Stimulated activated naive B cell treated with anti-CD40 and anti-IgM and Interleukin-4, amounts not matched to agents 10 μg/mL and 1 μg/mL and 100 μg/mL, for 72 hours (primary cell): ENCODE data around the gene EXD3.

Experiments used
- ATAC-seq, 2 donors: fragments of 150-1000 bp; cut with Tn5 transposase; replicated peaks; 2 replicates each; pipeline ENCODE4 v1.10.0; 2021; ENCODE audit warnings: moderate library complexity in 1 of 2
- DNase-seq: peaks from one replicate; pipeline ENCODE4 v3.0.0; 2021
- H3K27ac Mint-ChIP-seq: one replicate; pipeline ENCODE4 v1.8.0; 2022; ENCODE audit warnings: mild to moderate bottlenecking, mixed read lengths
- H3K27me3 Mint-ChIP-seq, 2 donors: one replicate each; pipeline ENCODE4 v1.8.0; 2022; ENCODE audit warnings: mixed read lengths in 2 of 2
- H3K36me3 Mint-ChIP-seq, 2 donors: one replicate each; pipeline ENCODE4 v1.8.0; 2022; ENCODE audit warnings: mixed read lengths in 2 of 2, mild to moderate bottlenecking in 1 of 2
- H3K4me1 Mint-ChIP-seq, 2 donors: one replicate each; pipeline ENCODE4 v1.8.0; 2022; ENCODE audit warnings: mixed read lengths in 2 of 2, mild to moderate bottlenecking in 1 of 2
- H3K4me3 Mint-ChIP-seq, 2 donors: one replicate each; pipeline ENCODE4 v1.8.0; 2022; ENCODE audit warnings: mild to moderate bottlenecking in 2 of 2, mixed read lengths in 2 of 2, moderate library complexity in 1 of 2
- H3K9me3 Mint-ChIP-seq, 2 donors: one replicate each; pipeline ENCODE4 v1.8.0; 2022; ENCODE audit warnings: mixed read lengths in 2 of 2, mild to moderate bottlenecking in 1 of 2

The EXD3 gene

DNA sequence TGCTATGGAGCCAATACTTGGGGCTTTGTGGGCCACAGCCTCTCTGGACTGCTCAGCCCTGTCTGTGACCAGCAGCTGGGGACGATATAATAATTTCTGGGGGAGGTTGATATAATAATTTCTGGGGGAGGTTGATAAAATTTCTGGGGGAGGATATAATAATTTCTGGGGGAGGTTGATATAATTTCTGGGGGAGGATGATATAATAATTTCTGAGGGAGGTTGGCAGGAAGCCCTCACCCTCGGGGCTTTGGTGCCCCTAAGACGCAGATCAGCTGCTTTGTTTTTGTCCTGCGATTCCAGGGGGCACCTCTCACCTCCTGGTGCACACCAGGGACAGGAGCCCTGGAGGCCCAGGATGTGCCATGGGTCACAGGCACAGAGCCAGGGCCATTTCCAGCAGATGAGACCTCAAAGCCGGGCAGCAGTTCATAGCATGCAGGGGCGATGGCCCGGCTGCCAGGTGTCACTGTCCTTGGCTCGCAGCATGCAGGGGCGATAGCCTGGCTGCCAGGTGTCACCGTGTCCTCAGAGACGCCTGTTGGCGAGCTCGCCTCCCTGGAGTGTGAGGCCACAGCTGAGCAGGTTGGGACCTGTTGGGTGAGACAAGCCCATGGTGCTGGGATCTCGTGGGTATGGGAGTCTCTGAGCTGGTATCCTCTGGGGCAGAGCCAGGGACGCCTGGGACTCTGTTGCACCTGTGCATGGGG lies 149.2 kb downstream of the EXD3 start:
- DNase-seq (no peak), ATAC-seq (no peak)
- peaks cover 27 to 40% of the 10 kb centered on the region in 2 donors for H3K36me3 Mint-ChIP-seq
- H3K27me3 Mint-ChIP-seq: no peaks in the 10 kb centered on the region
- H3K9me3 Mint-ChIP-seq: no peaks in the 10 kb centered on the region
- H3K4me3 Mint-ChIP-seq: no peak overlapping the region
- peaks cover 33 to 49% of the 10 kb centered on the region in 2 donors for H3K4me1 Mint-ChIP-seq
- H3K27ac Mint-ChIP-seq: no peak overlapping the region

DNA sequence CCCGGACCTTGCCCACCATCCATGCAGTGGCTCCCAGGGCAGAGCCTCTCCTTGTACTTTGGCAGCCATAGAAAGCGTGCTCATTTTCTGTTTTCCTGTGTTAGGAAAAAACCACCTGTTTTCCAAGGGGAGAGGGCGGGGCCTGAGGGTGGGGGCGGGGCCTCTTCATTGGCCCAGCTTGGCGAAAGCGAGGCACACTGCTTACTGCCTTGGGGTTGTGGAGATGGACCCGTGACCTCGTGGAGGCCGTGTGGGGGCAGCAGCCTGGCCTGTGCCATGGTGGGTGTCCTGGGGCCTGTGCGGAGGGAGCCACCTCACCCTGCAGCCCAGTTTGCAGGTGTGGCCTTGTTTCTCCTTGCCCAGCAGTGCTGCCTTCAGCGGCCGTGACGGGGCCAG lies 149.9 kb downstream of the EXD3 start:
- no peak overlapping the region for H3K4me3 Mint-ChIP-seq
- no peak overlapping the region for H3K27ac Mint-ChIP-seq
- H3K36me3 Mint-ChIP-seq: peaks cover 34 to 46% of the 10 kb centered on the region in 2 donors
- ATAC-seq: no peak
- DNase-seq: no peak
- peaks cover 38 to 56% of the 10 kb centered on the region in 2 donors for H3K4me1 Mint-ChIP-seq
- no peaks in the 10 kb centered on the region for H3K9me3 Mint-ChIP-seq
- H3K27me3 Mint-ChIP-seq: no peaks in the 10 kb centered on the region

DNA sequence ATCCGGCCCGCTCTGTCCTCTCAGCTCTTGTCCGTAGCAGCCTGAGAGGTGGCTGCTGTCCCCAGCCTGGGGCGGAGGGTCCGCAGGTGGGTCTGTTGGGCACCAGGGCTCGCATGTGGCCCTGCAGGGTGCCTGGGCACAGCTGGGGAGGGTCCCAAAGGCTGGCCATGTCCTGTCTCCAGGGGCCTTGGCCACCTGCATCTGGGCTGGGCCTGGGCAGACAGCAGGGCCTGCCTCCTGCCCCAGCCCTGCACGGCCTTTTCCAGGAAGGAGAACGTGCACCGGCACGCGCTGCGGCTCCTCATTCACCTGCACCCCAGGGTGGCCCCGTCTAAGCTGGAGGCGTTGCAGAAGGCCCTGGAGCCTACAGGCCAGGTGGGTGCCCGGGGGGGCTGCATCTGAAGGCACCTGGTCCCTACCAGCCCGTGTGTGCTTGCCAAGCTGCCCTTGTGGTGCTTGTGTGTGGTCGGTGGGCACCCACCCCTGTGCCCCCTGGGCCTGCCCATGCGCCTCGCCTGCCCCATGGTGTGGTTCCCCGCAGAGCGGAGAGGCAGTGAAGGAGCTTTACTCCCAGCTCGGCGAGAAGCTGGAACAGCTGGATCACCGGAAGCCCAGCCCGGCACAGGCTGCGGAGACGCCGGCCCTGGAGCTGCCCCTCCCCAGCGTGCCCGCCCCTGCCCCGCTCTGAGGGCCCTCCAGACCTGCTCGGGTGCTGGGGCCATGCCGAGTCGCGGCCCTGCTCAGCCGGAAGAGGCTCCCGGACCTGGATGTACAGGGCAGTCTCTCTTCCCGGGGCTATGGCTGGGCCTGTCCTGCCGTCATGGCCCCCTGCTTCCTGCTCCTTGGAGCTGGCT lies 150.5 kb downstream of the EXD3 start:
- DNase-seq (no peak), ATAC-seq (no peak)
- Mint-ChIP-seq H3K9me3 (no peaks in the 10 kb centered on the region), H3K4me1 (peaks cover 44 to 62% of the 10 kb centered on the region in 2 donors), H3K27ac (no peak overlapping the region), H3K4me3 (no peak overlapping the region), H3K27me3 (no peaks in the 10 kb centered on the region), H3K36me3 (peaks cover 40 to 53% of the 10 kb centered on the region in 2 donors)

GRCh38 chr9:137271696-137272076 lies 151.3 kb downstream of the EXD3 start:
- no peak overlapping the region for H3K4me3 Mint-ChIP-seq
- H3K9me3 Mint-ChIP-seq: no peaks in the 10 kb centered on the region
- ATAC-seq: no peak
- H3K4me1 Mint-ChIP-seq: peaks cover 40 to 60% of the 10 kb centered on the region in 2 donors
- no peaks in the 10 kb centered on the region for H3K27me3 Mint-ChIP-seq
- no peak overlapping the region for H3K27ac Mint-ChIP-seq
- H3K36me3 Mint-ChIP-seq: peaks cover 44 to 58% of the 10 kb centered on the region in 2 donors
- no peak for DNase-seq

DNA sequence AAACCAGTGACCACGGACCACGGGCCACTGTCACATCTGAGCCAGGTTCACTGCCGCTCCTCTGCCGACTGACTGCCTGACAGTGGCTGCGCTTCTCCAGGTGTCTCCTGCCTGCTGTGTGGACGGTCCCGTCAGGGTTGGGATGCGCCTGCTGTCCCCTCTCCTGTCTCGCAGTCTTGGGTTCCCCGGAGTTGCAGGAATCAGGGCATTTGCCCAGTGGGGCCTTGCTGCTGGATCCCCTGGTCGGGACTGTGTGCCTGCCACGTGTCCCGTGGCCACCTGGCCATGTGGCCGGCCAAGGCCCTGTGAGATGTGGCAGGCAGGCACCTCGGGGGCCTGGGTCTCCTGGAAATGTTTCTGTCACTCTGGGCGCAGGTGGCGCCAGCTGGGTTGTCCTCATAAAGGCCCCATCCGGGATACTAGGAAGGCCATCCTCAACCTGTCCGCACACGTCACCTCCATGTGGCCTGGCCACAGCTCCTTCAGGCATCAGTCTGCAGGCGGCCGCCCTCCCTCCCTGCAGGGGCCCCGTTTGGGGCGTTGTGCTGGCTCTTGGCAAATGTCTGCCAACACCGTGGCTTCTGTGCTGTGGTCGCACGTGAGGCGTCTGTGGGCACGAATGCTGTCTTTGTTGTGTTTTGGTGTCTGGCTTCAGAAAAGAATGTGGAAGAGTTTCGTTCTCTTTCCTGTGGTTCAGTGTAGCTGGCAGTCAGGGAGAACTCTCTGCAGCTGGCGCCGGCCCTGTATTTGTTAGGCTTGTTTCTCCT lies 151.8 kb downstream of the EXD3 start:
- Mint-ChIP-seq H3K4me1 (peaks cover 37 to 54% of the 10 kb centered on the region in 2 donors), H3K4me3 (no peak overlapping the region), H3K36me3 (peaks cover 44 to 61% of the 10 kb centered on the region in 2 donors), H3K27me3 (no peaks in the 10 kb centered on the region), H3K9me3 (no peaks in the 10 kb centered on the region), H3K27ac (peak overlapping the region; percentile 31)
- DNase-seq: no peak
- ATAC-seq: no peak

DNA sequence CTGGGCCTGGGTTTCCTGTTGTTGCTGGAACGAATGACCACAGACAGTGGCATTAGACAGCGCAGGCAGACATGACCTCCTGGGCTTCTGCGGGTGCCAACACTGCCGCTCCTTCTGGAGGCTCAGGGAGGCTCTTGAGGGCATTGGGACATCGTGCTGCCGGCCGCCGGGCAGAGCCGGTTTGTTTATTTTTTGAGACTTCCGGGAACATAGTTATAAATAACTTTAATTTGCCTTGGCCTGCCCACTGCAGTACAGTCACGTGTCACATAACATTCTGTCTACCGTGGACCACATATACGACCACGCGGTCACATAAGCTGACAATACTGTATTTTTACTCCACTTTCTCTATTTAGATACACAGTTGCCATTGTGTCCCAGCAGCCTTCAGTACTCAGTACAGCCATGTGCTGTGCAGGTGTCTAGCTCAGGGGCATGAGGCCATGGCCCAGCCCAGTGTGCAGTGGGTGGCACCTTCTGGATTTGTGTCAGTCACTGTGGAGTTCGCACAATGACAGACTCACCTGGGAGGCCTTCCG lies 153.7 kb downstream of the EXD3 start:
- H3K4me1 Mint-ChIP-seq: peaks cover 22 to 36% of the 10 kb centered on the region in 2 donors
- peaks cover 40 to 60% of the 10 kb centered on the region in 2 donors for H3K36me3 Mint-ChIP-seq
- H3K9me3 Mint-ChIP-seq: no peaks in the 10 kb centered on the region
- H3K4me3 Mint-ChIP-seq: no peak overlapping the region
- ATAC-seq: no peak
- peak overlapping the region; percentile 26 for H3K27ac Mint-ChIP-seq
- H3K27me3 Mint-ChIP-seq: no peaks in the 10 kb centered on the region
- DNase-seq: no peak

- H3K9me3 Mint-ChIP-seq: no peaks in the 10 kb centered on the region
- peaks cover 44 to 60% of the 10 kb centered on the region in 2 donors for H3K36me3 Mint-ChIP-seq
- ATAC-seq (no peak), DNase-seq (no peak)
- no peaks in the 10 kb centered on the region for H3K27me3 Mint-ChIP-seq
- peak overlapping the region; percentile 70 for H3K27ac Mint-ChIP-seq
- peak overlapping the region; percentile 1 to 15 for H3K4me3 Mint-ChIP-seq
- H3K4me1 Mint-ChIP-seq: peaks cover 21 to 34% of the 10 kb centered on the region in 2 donors
These were observed 154.3 kb downstream of the EXD3 start for GRCh38 chr9:137268538-137269201.

DNA sequence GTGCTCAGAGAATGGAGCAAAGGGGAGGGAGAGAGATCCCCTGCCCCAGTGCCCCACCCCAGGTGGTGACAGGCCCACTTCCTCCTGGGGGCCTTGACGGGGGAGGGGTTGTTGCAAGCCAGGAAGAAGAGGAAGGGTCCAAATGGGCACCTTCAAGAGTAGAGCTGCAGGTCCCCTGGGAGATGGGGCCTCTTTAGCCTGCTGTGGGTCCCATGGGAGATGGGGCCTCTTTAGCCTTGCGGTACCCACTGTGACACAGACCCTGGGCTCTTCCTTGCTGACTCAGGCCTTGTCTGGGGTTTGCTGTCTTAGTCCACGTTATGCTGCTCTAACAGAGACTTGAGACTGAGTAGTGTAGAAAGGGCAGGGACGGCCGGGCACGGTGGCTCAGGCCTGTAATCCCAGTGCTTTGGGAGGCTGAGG lies 155.0 kb downstream of the EXD3 start:
- H3K27ac Mint-ChIP-seq: peak overlapping the region; percentile 71
- ATAC-seq (peak; percentile 92 to 95), DNase-seq (peak; percentile 70)
- peak overlapping the region; percentile 19 to 49 for H3K4me3 Mint-ChIP-seq
- H3K9me3 Mint-ChIP-seq: no peaks in the 10 kb centered on the region
- H3K36me3 Mint-ChIP-seq: peaks cover 44 to 55% of the 10 kb centered on the region in 2 donors
- no peaks in the 10 kb centered on the region for H3K27me3 Mint-ChIP-seq
- peaks cover 21 to 38% of the 10 kb centered on the region in 2 donors for H3K4me1 Mint-ChIP-seq

DNA sequence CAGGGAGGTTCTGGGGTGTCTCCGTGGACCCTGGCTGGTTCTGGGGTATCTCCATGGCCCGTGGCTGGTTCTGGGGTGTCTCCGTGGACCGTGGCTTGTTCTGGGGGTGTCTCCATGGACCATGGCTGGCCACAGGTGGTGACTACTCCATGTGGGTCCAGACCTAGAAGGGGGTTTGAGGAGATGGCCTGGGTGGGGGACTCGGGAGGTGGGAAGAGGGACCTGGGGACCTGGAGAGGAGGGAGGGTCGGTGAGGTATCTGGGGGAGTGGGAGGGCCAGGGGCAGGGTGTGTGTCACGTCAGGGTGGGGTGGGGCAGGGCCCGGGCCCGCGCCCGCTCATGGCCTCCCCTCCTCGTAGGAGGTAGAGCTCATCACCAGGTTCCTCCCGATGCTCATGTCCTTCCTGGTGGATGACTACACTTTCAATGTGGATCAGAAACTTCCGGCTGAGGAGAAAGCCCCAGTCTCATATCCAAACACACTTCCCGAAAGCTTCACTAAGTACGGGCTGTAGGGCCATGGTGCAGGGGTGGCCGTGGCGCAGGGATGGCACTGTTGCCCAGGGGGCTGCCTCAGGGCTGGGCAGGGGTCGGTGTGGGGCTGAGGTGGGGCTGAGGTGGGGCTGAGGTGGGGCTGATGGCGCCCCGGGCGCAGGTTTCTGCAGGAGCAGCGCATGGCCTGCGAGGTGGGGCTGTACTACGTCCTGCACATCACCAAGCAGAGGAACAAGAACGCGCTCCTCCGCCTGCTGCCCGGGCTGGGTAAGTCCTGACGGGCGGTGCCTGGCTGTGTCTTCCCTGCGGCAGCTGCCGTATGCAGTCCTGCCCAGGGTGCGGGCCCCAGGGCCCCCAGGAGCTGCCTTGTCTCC lies 156.1 kb downstream of the EXD3 start:
- no peak overlapping the region for H3K4me3 Mint-ChIP-seq
- ATAC-seq (no peak), DNase-seq (no peak)
- H3K27me3 Mint-ChIP-seq: no peaks in the 10 kb centered on the region
- no peaks in the 10 kb centered on the region for H3K9me3 Mint-ChIP-seq
- H3K27ac Mint-ChIP-seq: no peak overlapping the region
- H3K36me3 Mint-ChIP-seq: peaks cover 45 to 55% of the 10 kb centered on the region in 2 donors
- H3K4me1 Mint-ChIP-seq: peaks cover 22 to 41% of the 10 kb centered on the region in 2 donors

DNA sequence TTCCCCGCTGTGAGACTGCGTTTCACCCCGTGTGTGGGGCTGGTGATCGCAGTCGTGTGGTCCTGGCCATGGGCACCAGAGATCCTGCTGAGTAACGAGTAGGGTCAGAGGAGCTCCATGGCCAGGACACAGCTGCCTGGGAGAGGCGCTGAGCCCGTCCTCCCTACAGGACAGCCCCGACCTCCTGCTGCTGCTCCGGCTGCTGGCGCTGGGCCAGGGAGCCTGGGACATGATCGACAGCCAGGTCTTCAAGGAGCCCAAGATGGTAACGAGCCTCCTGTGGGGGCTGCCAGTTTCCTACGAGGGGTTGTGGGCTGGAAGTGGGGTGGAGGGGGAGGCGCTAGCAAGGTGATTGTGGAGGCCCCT lies 156.8 kb downstream of the EXD3 start:
- ATAC-seq (no peak), DNase-seq (no peak)
- Mint-ChIP-seq H3K36me3 (peaks cover 46 to 57% of the 10 kb centered on the region in 2 donors), H3K9me3 (no peaks in the 10 kb centered on the region), H3K27ac (no peak overlapping the region), H3K27me3 (no peaks in the 10 kb centered on the region), H3K4me3 (no peak overlapping the region), H3K4me1 (peaks cover 21 to 41% of the 10 kb centered on the region in 2 donors)

GRCh38 chr9:137265496-137266161 lies 157.3 kb downstream of the EXD3 start:
- peaks cover 43 to 53% of the 10 kb centered on the region in 2 donors for H3K36me3 Mint-ChIP-seq
- H3K9me3 Mint-ChIP-seq: no peaks in the 10 kb centered on the region
- no peaks in the 10 kb centered on the region for H3K27me3 Mint-ChIP-seq
- DNase-seq: no peak
- peak overlapping the region; percentile 59 for H3K27ac Mint-ChIP-seq
- ATAC-seq: no peak
- peaks cover 21 to 38% of the 10 kb centered on the region in 2 donors for H3K4me1 Mint-ChIP-seq
- H3K4me3 Mint-ChIP-seq: no peak overlapping the region

DNA sequence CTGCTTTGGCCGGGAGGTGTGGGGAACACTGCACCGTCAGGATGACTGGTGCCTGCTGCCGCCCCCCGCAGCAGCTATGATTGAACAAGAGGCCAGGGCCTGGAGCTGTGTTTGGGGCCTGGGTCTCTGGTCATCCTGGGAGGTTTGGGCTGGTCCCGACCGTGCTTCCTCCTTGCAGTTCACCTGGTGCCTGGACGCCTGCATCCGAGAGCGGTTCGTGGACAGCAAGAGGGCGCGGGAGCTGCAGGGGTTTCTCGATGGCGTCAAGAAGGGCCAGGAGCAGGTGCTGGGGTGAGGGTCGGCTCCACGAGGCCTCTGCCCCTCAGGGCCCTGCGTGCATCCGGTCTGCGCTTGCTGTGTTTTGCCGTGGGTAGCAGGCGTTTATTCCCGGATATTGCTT lies 158.9 kb downstream of the EXD3 start:
- Mint-ChIP-seq H3K27ac (no peak overlapping the region), H3K27me3 (no peaks in the 10 kb centered on the region), H3K9me3 (no peaks in the 10 kb centered on the region), H3K36me3 (peaks cover 34 to 43% of the 10 kb centered on the region in 2 donors), H3K4me3 (no peak overlapping the region), H3K4me1 (peaks cover 15 to 31% of the 10 kb centered on the region in 2 donors)
- no peak for ATAC-seq
- DNase-seq: no peak
